HPDE6-E6E7 (cell line): Measurements from ENCODE around the gene ZNF239.
"Not testable (repeated sequence)": the region's sequence is repeated elsewhere in the genome, so short reads cannot be mapped to it uniquely, and the experiment has no call there.

Experiments
- DNase-seq: peaks from one replicate; pipeline ENCODE4 v3.0.0; 2011; ENCODE audit warnings: missing footprints; ENCODE audit errors: extremely low spot score

ZNF239 gene

GRCh38 chr10:43574001-43574892 is at the start of gene ZNF239:
Gene ZNF239, minus strand, starts transcription at chr10:43574616. Its CDS starts 16,537 bp downstream, at chr10:43558079.
- DNase-seq, result peak; percentile 59

GRCh38 chr10:43623351-43623750 is 48.9 kb upstream of the ZNF239 start:
- no peak for DNase-seq

- no peak for DNase-seq
These were observed 47.6 kb upstream of the ZNF239 start for GRCh38 chr10:43622038-43622437.

- no peak for DNase-seq
These were observed 45.0 kb upstream of the ZNF239 start for GRCh38 chr10:43619368-43619767.

GRCh38 chr10:43616697-43617370 is 42.4 kb upstream of the ZNF239 start:
- no peak for DNase-seq

DNA sequence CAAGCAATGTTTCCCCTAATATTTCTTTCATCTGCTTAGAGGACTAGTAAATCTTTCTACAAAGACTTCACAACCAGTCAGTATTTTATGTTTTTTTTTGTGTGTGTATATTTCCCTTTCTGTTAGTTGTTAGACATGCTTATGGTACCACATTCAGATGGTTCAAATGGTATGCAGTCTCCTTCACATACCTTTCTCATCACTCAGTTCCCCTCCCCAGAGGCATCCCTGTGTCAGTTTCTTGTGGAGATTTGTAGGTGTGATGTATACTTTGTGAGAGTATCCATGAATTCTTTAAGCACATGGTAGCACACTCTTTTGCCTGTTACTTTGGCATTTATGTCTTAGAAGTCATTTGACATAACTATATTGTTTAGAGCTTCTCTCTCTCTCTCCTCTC is 36.2 kb upstream of the ZNF239 start:
- no peak for DNase-seq

DNA sequence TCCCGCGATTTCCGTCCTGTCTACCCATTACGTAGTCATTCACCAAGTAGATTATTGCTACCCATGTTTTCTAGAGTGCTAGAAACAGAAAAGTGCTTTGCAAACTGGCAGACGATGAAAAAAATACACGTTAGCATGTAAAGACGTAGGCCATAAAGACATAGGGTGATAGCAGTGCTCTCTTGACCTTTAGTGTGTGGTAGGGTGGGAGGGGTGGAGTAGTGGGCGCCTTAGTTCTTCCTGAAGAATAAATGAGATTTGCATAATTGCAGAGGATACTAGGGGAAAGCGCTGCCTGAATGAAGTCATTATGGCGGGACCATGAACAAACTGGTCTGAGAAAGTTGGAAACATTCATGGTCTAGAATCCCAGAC is 32.8 kb upstream of the ZNF239 start:
- no peak for DNase-seq

GRCh38 chr10:43606323-43607198 is 32.1 kb upstream of the ZNF239 start, which contains the start of gene ZNF485:
Gene ZNF485, plus strand, starts transcription at chr10:43606438. Its CDS starts 613 bp downstream, at chr10:43607051.
- peak; percentile 54 for DNase-seq

DNA sequence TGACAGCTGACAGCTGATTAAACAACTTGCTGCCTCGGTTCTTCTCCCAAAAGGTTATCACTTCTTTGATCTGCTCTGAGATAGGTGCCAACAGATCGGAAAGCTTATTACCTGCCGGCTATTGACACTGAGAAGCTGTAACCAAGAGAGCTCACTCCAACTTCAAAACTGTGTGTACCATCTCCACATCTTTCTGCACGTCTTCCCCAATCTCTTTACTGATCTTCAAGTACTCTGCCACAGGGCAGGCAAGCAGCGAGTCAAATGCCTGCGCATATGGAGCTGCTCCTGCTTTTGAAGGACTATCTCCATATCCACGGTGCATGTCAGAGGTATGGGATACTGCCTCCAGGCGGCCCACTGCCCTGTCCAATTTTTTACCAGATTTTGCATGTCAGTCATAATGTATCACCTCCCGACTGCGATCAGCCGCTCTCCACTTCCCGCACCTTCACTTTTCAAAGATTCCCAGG is 31.5 kb upstream of the ZNF239 start:
- no peak for DNase-seq

DNA sequence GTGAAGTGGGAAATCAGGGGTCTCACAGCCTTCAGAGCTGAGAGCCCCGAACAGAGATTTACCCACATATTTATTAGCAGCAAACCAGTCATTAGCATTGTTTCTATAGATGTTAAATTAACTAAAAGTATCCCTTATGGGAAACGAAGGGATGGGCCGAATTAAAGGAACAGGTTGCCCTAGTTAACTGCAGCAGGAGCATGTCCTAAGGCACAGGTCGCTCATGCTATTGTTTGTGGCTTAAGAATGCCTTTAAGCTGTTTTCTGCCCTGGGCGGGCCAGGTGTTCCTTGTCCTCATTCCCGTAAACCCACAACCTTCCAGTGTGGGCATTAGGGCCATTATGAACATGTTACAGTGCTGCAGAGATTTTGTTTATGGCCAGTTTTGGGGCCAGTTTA is 27.2 kb upstream of the ZNF239 start:
- DNase-seq, result not testable (repeated sequence)

- no peak for DNase-seq
These were observed 24.9 kb upstream of the ZNF239 start for GRCh38 chr10:43599333-43599732.

DNA sequence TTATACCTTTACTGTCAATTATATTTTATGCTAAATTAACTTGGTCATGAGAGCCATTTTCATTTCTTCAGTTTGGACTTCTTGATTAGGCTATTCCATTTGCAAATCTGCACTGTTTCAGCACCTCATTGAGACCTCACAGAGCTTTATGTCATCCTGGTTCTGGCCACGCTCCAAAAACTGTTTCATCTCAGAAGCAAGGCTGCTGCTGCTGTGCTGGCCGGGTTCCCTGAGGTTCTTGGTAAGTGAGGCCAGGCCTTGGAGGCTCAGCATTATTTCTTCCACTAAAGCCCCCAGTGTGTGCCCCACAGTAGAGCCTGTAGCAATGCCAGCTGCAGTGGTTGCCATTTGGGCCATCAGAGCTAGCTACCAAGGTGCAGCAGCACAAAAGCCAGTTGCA is 24.0 kb upstream of the ZNF239 start:
- no peak for DNase-seq

DNA sequence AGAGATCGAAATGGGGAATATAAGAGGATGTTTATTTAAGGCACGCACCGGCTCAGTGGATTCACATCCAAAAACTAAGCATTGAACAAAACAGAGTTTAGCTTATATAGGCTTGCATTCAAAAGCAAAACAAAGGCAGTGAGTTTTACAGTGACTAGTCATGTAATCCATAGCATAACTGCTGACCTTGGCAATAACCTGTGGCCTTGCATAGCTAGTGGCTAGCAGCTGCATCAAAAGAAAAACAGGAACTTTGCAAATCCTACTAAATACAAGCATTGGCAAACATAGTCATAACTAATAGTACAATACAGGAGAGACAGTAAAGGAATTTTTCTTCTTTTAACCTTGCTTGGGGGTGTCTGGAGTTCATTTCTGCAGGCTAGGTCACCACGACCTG is 22.1 kb upstream of the ZNF239 start:
- DNase-seq, result no peak

DNA sequence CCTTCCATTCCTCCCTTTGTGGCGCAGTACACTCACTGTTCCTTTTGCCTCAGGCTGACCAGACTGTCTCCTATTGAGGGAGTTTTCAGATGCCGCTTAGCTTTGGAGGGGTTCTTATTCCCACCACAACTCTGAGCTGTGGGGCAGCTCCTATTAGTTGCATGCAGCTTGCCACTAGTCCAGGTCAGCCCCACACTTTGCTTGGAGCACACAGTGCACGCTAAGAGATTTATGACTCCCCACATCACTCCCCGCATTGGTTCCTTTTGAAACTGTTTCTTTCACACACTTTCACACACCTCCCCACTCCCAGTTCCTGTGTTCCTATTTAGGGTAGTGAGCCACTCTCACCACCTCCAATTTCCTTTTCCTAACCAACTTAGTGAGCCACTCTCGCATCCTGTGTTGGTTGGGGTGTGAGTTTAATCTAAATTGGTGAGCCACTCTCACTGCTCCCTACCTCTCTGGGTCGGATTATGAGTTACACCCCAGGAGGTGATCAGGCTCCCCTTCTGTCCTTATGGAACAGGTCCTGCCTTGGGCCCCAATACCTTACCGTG is 21.4 kb upstream of the ZNF239 start:
- DNase-seq, result no peak

- DNase-seq, result no peak
These were observed 20.7 kb upstream of the ZNF239 start for GRCh38 chr10:43594944-43595589.

DNA sequence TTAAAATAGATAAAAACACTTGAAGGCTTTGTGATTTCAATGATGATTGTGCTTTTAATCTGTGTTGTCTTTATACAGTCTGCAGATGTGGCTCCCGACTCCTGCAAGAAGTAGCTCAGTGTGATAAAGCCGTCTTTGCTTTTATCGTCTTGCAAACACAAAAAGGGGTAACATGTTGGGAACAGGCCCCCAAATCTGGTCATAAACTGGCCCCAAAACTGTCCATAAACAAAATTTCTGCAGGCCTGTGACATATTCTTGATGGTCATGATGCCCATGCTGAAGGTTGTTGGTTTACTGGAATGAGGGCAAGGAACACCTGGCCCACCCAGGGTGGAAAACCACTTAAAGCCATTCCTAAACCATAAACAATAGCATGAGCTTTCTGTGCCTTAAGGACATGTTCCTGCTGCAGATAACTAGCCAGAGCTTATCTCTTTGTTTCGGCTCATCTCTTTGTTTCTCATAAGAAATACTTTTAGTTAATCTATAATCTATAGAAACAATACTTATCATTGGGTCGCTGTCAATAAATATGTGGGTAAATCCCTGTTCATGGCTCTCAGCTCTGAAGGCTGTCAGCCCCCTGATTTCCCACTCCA is 17.0 kb upstream of the ZNF239 start:
- DNase-seq, result no peak

GRCh38 chr10:43586730-43587115 is 12.3 kb upstream of the ZNF239 start:
- not testable (repeated sequence) for DNase-seq

DNA sequence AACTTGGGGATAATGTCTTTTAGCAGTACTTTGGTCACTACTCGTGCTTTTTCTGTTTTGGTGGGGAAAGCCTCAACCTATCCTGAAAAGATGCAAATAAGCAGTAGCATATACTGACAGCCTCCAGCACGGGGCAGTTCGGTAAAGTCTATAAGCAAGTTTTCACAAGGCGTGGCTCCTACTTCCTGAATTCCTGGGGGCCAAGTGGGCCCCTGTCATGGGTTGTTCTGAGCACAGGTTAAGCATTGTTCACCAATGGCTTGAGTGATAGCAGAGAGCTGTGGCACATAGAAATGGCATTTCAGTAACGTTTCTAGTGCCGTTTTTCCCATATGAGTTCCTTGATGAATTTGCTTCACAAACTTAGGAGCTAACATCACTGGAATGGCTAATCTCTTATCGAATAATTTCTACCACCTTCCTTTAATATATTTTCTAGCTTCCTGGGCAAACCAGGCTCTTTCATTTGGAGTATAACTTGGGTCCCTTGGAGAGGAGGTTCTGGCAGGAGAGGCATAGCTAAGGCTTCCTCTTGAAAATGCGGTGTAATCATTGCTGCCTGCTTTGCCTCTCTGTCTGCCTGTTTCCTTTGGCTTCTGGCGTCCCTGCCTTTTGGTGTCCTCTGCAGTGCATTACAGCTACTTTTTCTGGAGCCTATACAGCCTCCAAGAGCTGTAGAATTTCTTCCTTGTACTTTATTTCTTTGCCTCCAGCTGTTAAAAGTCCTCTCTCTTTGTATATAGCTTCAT is 11.7 kb upstream of the ZNF239 start:
- DNase-seq, result no peak

- no peak for DNase-seq
These were observed 10.6 kb upstream of the ZNF239 start for GRCh38 chr10:43585046-43585445.

GRCh38 chr10:43584051-43584450 is 9.6 kb upstream of the ZNF239 start:
- DNase-seq, result no peak
